ENCODE data around the gene TFDP2. TPM values are rescaled to one million over a fixed set of nuclear protein-coding genes. Genes with fewer than 3 reads are reported as not detected.
A peak's percentile ranks its signal among the peaks of the same experiment; 100 is the strongest.

Gene TFDP2
- total and polyA plus RNA-seq, 7 experiments from 2014 or later = 23.7 to 44.7 (median 40.6) TPM

- H3K4me3 Mint-ChIP-seq = no peak overlapping the region
- peaks cover 0 to 10% (median 3%) of the 10 kb centered on the region in 5 donors for H3K36me3 Mint-ChIP-seq
- no peaks in the 10 kb centered on the region for H3K27me3 Mint-ChIP-seq
- H3K27ac Mint-ChIP-seq = peak overlapping the region in 1 of 9 donors; percentile 43
- Histone ChIP-seq H3K9me3 (ENCODE audit: control insufficient read depth in 2 of 3, low read length in 3 of 3) (no peaks in the 10 kb centered on the region), H3K4me3 (ENCODE audit: low read length) (no peak overlapping the region), H3K27ac (ENCODE audit: low read depth, low read length) (no peak overlapping the region), H3K27me3 (ENCODE audit: control insufficient read depth in 2 of 2, insufficient read depth in 2 of 2, low read length in 2 of 2) (no peaks in the 10 kb centered on the region), H3K4me1 (ENCODE audit: control insufficient read depth in 2 of 2, insufficient read depth in 2 of 2, low read length in 2 of 2) (no peaks in the 10 kb centered on the region), H3K36me3 (ENCODE audit: control insufficient read depth in 2 of 3, insufficient read depth in 3 of 3, low read length in 3 of 3) (no peaks in the 10 kb centered on the region)
- ChIA-PET CTCF (interaction anchor here (0.9 kb wide), 1 partner anchor 67 kb away, joined by 3 read pairs; no protein-coding TSS in a partner anchor), POLR2A (no interaction called here)
- intact Hi-C loops (cut with micrococcal nuclease) = loop anchor here (5.0 kb wide), 3 partner anchors 34 to 534 kb away; partner anchors contain the start of gene RNF7 (in 1 of the 2)
- DNase-seq (no peak), ATAC-seq (no peak)
- H3K9me3 Mint-ChIP-seq = no peaks in the 10 kb centered on the region
- peaks cover 0 to 7% (median 0%) of the 10 kb centered on the region in 7 donors for H3K4me1 Mint-ChIP-seq
Measured at GRCh38 chr3:141996437-141996836, 152.9 kb downstream of the TFDP2 start.

DNA sequence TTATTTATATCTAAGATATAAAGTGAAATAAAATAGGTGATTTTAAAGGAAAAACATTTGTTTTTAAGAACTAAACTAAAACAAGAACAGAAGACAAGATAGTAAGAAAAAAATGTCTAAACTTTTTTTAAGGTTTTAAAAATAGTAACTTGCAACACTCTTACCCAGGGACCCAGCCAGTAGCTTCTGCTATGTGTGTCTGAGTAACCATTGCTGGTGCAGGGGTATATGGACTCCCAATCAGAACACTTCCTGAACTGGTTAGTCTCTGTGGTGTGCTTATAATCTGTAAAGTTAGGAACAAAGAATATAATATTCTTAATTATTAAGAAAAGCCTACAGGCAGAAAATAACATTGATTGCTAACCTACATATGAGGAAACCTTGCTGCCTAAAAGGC, 154.5 kb downstream of the TFDP2 start:
- ATAC-seq (no peak), DNase-seq (no peak)
- Mint-ChIP-seq H3K27me3 (no peaks in the 10 kb centered on the region), H3K4me1 (peaks cover 0 to 7% (median 0%) of the 10 kb centered on the region in 7 donors), H3K4me3 (no peak overlapping the region), H3K9me3 (no peaks in the 10 kb centered on the region), H3K27ac (no peak overlapping the region), H3K36me3 (peaks cover 0 to 10% (median 3%) of the 10 kb centered on the region in 5 donors)
- H3K27ac ChIP-seq (ENCODE audit: low read depth, low read length) = no peak overlapping the region
- ChIA-PET POLR2A (no interaction called here), CTCF (no interaction called here)
- H3K27me3 ChIP-seq (ENCODE audit: control insufficient read depth in 2 of 2, insufficient read depth in 2 of 2, low read length in 2 of 2) = no peaks in the 10 kb centered on the region
- intact Hi-C loops (cut with micrococcal nuclease) = loop anchor here (5.0 kb wide), 3 partner anchors 33 to 533 kb away; partner anchors contain the start of gene RNF7 (in 1 of the 2)
- no peaks in the 10 kb centered on the region for H3K36me3 ChIP-seq (ENCODE audit: control insufficient read depth in 2 of 3, insufficient read depth in 3 of 3, low read length in 3 of 3)
- no peaks in the 10 kb centered on the region for H3K9me3 ChIP-seq (ENCODE audit: control insufficient read depth in 2 of 3, low read length in 3 of 3)
- H3K4me1 ChIP-seq (ENCODE audit: control insufficient read depth in 2 of 2, insufficient read depth in 2 of 2, low read length in 2 of 2) = no peaks in the 10 kb centered on the region
- no peak overlapping the region for H3K4me3 ChIP-seq (ENCODE audit: low read length)

DNA sequence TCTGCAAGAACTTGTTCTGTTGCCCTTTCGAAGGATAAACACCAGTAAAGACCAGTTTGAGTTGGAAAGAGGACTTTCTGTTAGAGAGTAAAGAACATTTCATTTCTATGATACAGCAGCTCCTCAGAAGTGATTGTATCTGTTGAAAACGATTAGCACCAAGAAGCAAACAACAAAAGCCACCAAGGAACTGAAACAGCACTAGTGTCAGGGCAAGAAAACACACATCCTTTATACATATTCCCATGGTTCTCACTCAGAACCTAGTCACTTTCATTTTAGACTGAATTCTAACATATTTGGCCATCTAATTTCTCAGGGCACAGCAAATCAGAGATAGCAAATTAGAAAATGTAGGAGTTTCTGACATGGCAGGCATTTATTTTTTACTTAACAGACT, 156.8 kb downstream of the TFDP2 start:
- H3K4me1 Mint-ChIP-seq = peaks cover 0 to 11% (median 0%) of the 10 kb centered on the region in 7 donors
- no peaks in the 10 kb centered on the region for H3K27me3 Mint-ChIP-seq
- Histone ChIP-seq H3K27me3 (ENCODE audit: control insufficient read depth in 2 of 2, insufficient read depth in 2 of 2, low read length in 2 of 2) (no peaks in the 10 kb centered on the region), H3K9me3 (ENCODE audit: control insufficient read depth in 2 of 3, low read length in 3 of 3) (no peaks in the 10 kb centered on the region), H3K4me3 (ENCODE audit: low read length) (no peak overlapping the region), H3K4me1 (ENCODE audit: control insufficient read depth in 2 of 2, insufficient read depth in 2 of 2, low read length in 2 of 2) (no peaks in the 10 kb centered on the region), H3K36me3 (ENCODE audit: control insufficient read depth in 2 of 3, insufficient read depth in 3 of 3, low read length in 3 of 3) (peaks cover 0 to 4% (median 0%) of the 10 kb centered on the region in 3 experiments), H3K27ac (ENCODE audit: low read depth, low read length) (no peak overlapping the region)
- intact Hi-C loops (cut with micrococcal nuclease) = no loop called here
- ATAC-seq (no peak), DNase-seq (no peak)
- ChIA-PET CTCF (no interaction called here), POLR2A (no interaction called here)
- peaks cover 0 to 24% (median 8%) of the 10 kb centered on the region in 5 donors for H3K36me3 Mint-ChIP-seq
- H3K4me3 Mint-ChIP-seq = peak overlapping the region in 1 of 10 donors; percentile 49
- H3K9me3 Mint-ChIP-seq = no peaks in the 10 kb centered on the region
- H3K27ac Mint-ChIP-seq = peak overlapping the region in 2 of 9 donors; percentile 9 to 29

- CTCF ChIA-PET = interaction anchor here (0.5 kb wide), 1 partner anchor 671 kb away, joined by 3 read pairs; no protein-coding TSS in a partner anchor
- H3K4me1 Mint-ChIP-seq = peaks cover 0 to 3% (median 0%) of the 10 kb centered on the region in 7 donors
- H3K9me3 ChIP-seq (ENCODE audit: control insufficient read depth in 2 of 3, low read length in 3 of 3) = no peaks in the 10 kb centered on the region
- H3K36me3 Mint-ChIP-seq = peaks cover 0 to 30% (median 26%) of the 10 kb centered on the region in 5 donors
- POLR2A ChIA-PET = no interaction called here
- no peak overlapping the region for H3K4me3 ChIP-seq (ENCODE audit: low read length)
- no peak for DNase-seq
- no peak for ATAC-seq
- no peak overlapping the region for H3K4me3 Mint-ChIP-seq
- no peak overlapping the region for H3K27ac Mint-ChIP-seq
- intact Hi-C loops (cut with micrococcal nuclease) = no loop called here
- H3K27me3 ChIP-seq (ENCODE audit: control insufficient read depth in 2 of 2, insufficient read depth in 2 of 2, low read length in 2 of 2) = no peaks in the 10 kb centered on the region
- H3K27me3 Mint-ChIP-seq = no peaks in the 10 kb centered on the region
- no peaks in the 10 kb centered on the region for H3K9me3 Mint-ChIP-seq
- no peaks in the 10 kb centered on the region for H3K4me1 ChIP-seq (ENCODE audit: control insufficient read depth in 2 of 2, insufficient read depth in 2 of 2, low read length in 2 of 2)
- peaks cover 0 to 7% (median 0%) of the 10 kb centered on the region in 3 experiments for H3K36me3 ChIP-seq (ENCODE audit: control insufficient read depth in 2 of 3, insufficient read depth in 3 of 3, low read length in 3 of 3)
- H3K27ac ChIP-seq (ENCODE audit: low read depth, low read length) = no peak overlapping the region
Measured at GRCh38 chr3:141986548-141987107, 162.7 kb downstream of the TFDP2 start.

DNA sequence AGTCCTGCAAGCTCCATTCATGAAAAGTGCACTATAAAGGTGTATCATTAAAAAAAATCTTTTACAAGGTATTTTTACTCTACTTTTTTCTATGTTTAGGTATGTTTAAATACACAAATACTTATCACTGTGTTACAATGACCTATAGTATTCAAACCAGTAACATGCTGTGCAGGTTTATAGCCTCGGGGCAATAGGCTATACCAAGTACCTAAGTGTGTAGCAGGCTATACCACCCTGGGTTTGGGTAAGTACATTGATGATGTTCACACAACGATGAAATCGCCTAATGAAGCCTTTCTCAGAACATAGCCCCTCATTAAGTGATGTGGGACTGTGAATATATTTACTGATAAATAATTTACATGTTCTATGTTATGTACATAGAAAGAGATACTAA, 168.3 kb downstream of the TFDP2 start:
- intact Hi-C loops (cut with micrococcal nuclease) = no loop called here
- no peaks in the 10 kb centered on the region for H3K27me3 ChIP-seq (ENCODE audit: control insufficient read depth in 2 of 2, insufficient read depth in 2 of 2, low read length in 2 of 2)
- Mint-ChIP-seq H3K9me3 (no peaks in the 10 kb centered on the region), H3K4me3 (no peak overlapping the region), H3K27me3 (no peaks in the 10 kb centered on the region), H3K27ac (no peak overlapping the region), H3K4me1 (peaks cover 0 to 5% (median 0%) of the 10 kb centered on the region in 7 donors), H3K36me3 (peaks cover 8 to 32% (median 30%) of the 10 kb centered on the region in 5 donors)
- H3K27ac ChIP-seq (ENCODE audit: low read depth, low read length) = no peak overlapping the region
- no peaks in the 10 kb centered on the region for H3K4me1 ChIP-seq (ENCODE audit: control insufficient read depth in 2 of 2, insufficient read depth in 2 of 2, low read length in 2 of 2)
- ATAC-seq = no peak
- POLR2A ChIA-PET = no interaction called here
- peaks cover 0 to 3% (median 0%) of the 10 kb centered on the region in 3 experiments for H3K36me3 ChIP-seq (ENCODE audit: control insufficient read depth in 2 of 3, insufficient read depth in 3 of 3, low read length in 3 of 3)
- H3K4me3 ChIP-seq (ENCODE audit: low read length) = no peak overlapping the region
- H3K9me3 ChIP-seq (ENCODE audit: control insufficient read depth in 2 of 3, low read length in 3 of 3) = no peaks in the 10 kb centered on the region
- DNase-seq = no peak
- CTCF ChIA-PET = no interaction called here

- ATAC-seq = no peak
- POLR2A ChIA-PET = no interaction called here
- CTCF ChIA-PET = no interaction called here
- peaks cover 3 to 29% (median 25%) of the 10 kb centered on the region in 5 donors for H3K36me3 Mint-ChIP-seq
- no peak for DNase-seq
- Histone ChIP-seq H3K4me3 (ENCODE audit: low read length) (no peak overlapping the region), H3K9me3 (ENCODE audit: control insufficient read depth in 2 of 3, low read length in 3 of 3) (no peaks in the 10 kb centered on the region), H3K36me3 (ENCODE audit: control insufficient read depth in 2 of 3, insufficient read depth in 3 of 3, low read length in 3 of 3) (peaks cover 0 to 3% (median 0%) of the 10 kb centered on the region in 3 experiments), H3K27me3 (ENCODE audit: control insufficient read depth in 2 of 2, insufficient read depth in 2 of 2, low read length in 2 of 2) (no peaks in the 10 kb centered on the region), H3K27ac (ENCODE audit: low read depth, low read length) (no peak overlapping the region), H3K4me1 (ENCODE audit: control insufficient read depth in 2 of 2, insufficient read depth in 2 of 2, low read length in 2 of 2) (no peaks in the 10 kb centered on the region)
- no peaks in the 10 kb centered on the region for H3K27me3 Mint-ChIP-seq
- H3K27ac Mint-ChIP-seq = no peak overlapping the region
- H3K9me3 Mint-ChIP-seq = no peaks in the 10 kb centered on the region
- intact Hi-C loops (cut with micrococcal nuclease) = no loop called here
- peaks cover 0 to 5% (median 0%) of the 10 kb centered on the region in 7 donors for H3K4me1 Mint-ChIP-seq
- no peak overlapping the region for H3K4me3 Mint-ChIP-seq
Measured at GRCh38 chr3:141979050-141979671, 170.2 kb downstream of the TFDP2 start.
